ENCODE measurements around the gene SSBP4. TPM values are rescaled to one million over a fixed set of nuclear protein-coding genes. Genes with fewer than 3 reads are reported as not detected.

The SSBP4 gene
- total RNA-seq, 1 donor from 2014 or later, result 119 TPM

DNA sequence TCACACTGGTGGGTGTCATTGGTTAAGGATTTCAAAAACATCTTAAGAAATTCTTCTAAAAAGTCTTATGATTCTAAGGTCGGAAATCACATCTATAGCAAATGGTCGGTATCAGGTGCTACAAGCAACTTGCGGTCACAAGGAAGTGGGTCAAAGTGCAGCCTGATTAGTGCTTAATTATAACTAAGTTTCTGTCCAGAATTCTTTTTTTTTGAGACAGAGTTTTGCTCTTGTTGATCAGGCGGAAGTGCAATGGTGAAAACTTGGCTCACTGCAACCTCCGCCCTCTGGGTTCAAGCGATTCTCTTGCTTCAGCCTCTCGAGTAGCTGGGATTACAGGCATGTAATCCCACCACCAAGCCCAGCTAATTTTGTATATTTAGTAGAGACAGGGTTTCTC is 34.4 kb upstream of the SSBP4 start:
- TF ChIP-seq, protein P1, sequence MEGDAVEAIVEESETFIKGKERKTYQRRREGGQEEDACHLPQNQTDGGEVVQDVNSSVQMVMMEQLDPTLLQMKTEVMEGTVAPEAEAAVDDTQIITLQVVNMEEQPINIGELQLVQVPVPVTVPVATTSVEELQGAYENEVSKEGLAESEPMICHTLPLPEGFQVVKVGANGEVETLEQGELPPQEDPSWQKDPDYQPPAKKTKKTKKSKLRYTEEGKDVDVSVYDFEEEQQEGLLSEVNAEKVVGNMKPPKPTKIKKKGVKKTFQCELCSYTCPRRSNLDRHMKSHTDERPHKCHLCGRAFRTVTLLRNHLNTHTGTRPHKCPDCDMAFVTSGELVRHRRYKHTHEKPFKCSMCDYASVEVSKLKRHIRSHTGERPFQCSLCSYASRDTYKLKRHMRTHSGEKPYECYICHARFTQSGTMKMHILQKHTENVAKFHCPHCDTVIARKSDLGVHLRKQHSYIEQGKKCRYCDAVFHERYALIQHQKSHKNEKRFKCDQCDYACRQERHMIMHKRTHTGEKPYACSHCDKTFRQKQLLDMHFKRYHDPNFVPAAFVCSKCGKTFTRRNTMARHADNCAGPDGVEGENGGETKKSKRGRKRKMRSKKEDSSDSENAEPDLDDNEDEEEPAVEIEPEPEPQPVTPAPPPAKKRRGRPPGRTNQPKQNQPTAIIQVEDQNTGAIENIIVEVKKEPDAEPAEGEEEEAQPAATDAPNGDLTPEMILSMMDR (conservative IDR thresholded peaks at IDR 0.05; ENCODE audit: low read depth, low read length), result no peak
- H3K4me3 ChIP-seq (ENCODE audit: low read depth, low read length), result no peak overlapping the region
- DNase-seq (ENCODE audit: low read depth), result no peak

DNA sequence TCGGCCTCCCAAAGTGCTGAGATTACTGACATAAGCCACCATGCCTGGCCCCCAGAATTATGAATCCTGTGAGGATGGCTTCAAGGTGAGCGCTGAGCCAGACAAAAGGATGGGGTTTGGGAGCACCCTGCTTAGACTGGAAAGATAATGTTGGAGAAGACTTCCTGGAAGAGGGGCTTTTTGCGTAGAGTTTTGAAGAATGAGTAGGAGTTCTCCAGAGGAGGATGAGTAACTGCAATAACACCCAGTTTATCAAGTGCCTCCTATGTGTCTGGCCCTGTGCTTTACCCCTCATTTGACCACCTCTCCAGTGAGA is 33.9 kb upstream of the SSBP4 start:
- TF ChIP-seq, protein P1 (conservative IDR thresholded peaks at IDR 0.05; ENCODE audit: low read depth, low read length), result no peak
- H3K4me3 ChIP-seq (ENCODE audit: low read depth, low read length), result no peak overlapping the region
- no peak for DNase-seq (ENCODE audit: low read depth)

DNA sequence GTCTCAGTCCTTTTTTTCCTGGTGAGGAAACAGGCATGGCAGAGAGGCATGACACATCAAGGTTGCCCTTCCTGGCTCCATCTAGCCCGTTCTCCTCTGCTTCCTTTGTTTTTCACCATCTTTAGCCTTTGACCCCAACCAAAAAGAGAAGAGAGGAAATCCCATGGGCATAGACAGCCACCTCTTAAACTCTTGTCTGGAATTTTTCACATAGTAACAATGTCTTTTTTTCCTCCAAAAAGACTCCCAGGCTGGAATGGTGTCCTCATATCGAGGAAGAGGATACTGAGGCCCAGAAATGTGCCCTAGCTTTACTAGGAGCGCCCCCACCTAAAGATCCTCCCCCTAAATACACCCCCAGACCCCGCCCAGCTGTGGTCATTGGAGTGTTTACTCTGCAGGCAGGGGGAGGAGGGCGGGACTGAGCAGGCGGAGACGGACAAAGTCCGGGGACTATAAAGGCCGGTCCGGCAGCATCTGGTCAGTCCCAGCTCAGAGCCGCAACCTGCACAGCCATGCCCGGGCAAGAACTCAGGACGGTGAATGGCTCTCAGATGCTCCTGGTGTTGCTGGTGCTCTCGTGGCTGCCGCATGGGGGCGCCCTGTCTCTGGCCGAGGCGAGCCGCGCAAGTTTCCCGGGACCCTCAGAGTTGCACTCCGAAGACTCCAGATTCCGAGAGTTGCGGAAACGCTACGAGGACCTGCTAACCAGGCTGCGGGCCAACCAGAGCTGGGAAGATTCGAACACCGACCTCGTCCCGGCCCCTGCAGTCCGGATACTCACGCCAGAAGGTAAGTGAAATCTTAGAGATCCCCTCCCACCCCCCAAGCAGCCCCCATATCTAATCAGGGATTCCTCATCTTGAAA is 33.3 kb upstream of the SSBP4 start, which contains the start of gene GDF15:
GDF15 (plus strand) TSS at position 484 of the 868 bp plus-strand sequence; CDS start at position 516, 32 bp downstream.
- H3K4me3 ChIP-seq (ENCODE audit: low read depth, low read length), result peak within 1 kb of the TSS; percentile 85
- TF ChIP-seq, protein P1 (conservative IDR thresholded peaks at IDR 0.05; ENCODE audit: low read depth, low read length), result peak; percentile 91
- peak; percentile 69 for DNase-seq (ENCODE audit: low read depth)

DNA sequence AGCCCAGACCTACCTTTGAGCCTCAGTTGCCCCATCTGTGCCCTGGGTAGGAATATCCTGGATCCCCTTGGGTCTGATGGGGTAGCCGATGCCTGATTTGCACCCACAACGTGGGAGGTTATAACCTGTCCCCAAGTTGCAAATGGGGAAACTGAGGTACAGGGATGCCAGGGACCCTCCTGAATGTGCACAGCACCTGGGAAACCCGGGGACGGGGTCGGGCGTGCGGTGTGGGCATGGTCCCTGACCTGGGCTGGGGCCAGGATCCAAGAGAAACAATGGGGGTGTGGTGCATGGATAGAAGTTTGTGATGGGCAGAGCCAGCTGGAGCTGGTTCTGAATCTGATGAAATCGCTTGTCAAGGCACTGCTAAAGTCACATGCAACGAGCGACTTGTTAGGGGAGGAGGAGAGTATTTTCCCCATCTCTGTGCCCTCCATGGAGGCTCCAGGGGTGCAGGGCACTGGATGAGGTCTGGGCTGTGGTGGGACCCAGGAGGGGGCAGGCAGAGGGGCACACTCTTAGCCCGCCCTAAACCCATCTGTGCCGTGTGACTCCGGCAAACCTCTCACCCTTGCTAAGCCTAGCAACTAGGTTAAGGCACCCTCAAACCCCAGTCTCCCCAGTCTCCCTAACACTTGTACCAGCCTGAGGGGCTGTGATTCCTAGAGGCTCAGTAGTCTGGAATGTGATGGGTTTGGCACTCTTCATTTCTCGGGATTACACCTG is 32.5 kb upstream of the SSBP4 start:
- DNase-seq (ENCODE audit: low read depth), result no peak
- H3K4me3 ChIP-seq (ENCODE audit: low read depth, low read length), result peak overlapping the region; percentile 85
- TF ChIP-seq, protein P1 (conservative IDR thresholded peaks at IDR 0.05; ENCODE audit: low read depth, low read length), result no peak

DNA sequence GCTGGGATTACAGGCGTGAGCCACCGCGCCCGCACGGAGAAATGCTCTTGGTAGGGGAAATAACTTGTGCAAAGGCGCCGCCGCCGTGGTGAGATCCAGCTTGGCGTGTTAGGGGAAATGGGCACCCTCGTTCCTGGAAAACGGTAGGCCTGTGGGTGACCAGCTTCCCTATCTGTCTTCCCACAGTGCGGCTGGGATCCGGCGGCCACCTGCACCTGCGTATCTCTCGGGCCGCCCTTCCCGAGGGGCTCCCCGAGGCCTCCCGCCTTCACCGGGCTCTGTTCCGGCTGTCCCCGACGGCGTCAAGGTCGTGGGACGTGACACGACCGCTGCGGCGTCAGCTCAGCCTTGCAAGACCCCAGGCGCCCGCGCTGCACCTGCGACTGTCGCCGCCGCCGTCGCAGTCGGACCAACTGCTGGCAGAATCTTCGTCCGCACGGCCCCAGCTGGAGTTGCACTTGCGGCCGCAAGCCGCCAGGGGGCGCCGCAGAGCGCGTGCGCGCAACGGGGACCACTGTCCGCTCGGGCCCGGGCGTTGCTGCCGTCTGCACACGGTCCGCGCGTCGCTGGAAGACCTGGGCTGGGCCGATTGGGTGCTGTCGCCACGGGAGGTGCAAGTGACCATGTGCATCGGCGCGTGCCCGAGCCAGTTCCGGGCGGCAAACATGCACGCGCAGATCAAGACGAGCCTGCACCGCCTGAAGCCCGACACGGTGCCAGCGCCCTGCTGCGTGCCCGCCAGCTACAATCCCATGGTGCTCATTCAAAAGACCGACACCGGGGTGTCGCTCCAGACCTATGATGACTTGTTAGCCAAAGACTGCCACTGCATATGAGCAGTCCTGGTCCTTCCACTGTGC is 30.9 kb upstream of the SSBP4 start:
- no peak for DNase-seq (ENCODE audit: low read depth)
- TF ChIP-seq, protein P1 (conservative IDR thresholded peaks at IDR 0.05; ENCODE audit: low read depth, low read length), result peak; percentile 76
- H3K4me3 ChIP-seq (ENCODE audit: low read depth, low read length), result peak overlapping the region; percentile 85

DNA sequence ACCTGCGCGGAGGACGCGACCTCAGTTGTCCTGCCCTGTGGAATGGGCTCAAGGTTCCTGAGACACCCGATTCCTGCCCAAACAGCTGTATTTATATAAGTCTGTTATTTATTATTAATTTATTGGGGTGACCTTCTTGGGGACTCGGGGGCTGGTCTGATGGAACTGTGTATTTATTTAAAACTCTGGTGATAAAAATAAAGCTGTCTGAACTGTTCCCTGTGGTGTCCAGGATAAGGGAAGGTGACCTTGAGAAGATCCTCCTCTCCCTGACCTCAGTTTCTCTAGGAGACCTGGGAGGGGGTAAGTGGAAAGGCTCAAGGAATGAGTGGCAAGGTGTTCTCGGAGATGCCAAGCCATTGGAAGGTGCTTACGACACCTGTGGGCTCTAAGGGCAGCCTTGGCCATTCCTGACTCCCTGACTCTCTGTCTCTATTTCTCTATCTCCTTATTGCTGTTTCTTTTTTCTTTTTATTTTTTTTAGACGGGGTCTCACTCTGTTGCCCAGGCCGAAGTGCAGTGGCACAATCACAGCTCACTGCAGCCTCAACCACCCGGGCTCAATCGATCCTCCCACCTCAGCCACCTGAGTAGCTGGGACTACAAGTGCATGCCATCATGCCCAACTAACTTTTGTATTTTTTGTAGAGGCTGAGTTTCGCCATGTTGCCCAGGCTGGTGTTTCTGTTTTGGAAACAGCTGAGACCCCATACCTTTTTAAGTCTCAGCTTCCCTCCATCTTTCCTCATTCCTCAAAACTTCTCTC is 30.1 kb upstream of the SSBP4 start:
- no peak for DNase-seq (ENCODE audit: low read depth)
- TF ChIP-seq, protein P1 (conservative IDR thresholded peaks at IDR 0.05; ENCODE audit: low read depth, low read length), result no peak
- H3K4me3 ChIP-seq (ENCODE audit: low read depth, low read length), result peak overlapping the region; percentile 85

Measured in epithelial cell of proximal tubule (primary cell).